ENCODE data around the gene GNB1.
"Not testable (repeated sequence)": the region's sequence is repeated elsewhere in the genome, so short reads cannot be mapped to it uniquely, and the experiment has no call there.

GNB1 gene

GRCh38 chr1:1889090-1889750 lies 1.7 kb downstream of the GNB1 start:
- peak in 1 of 3 experiments; percentile 53 for DNase-seq

- DNase-seq, result not testable (repeated sequence)
These were observed 7.0 kb downstream of the GNB1 start for GRCh38 chr1:1883890-1884289.

- DNase-seq, result no peak
These were observed 7.6 kb downstream of the GNB1 start for GRCh38 chr1:1883092-1883873.

- peak in 2 of 3 experiments; percentile 10 to 60 for DNase-seq
These were observed 9.2 kb downstream of the GNB1 start for GRCh38 chr1:1881727-1882126.

GRCh38 chr1:1880617-1881312 lies 10.1 kb downstream of the GNB1 start:
- DNase-seq, result no peak

GRCh38 chr1:1879942-1880341 lies 10.9 kb downstream of the GNB1 start:
- no peak for DNase-seq

- no peak for DNase-seq
These were observed 12.9 kb downstream of the GNB1 start for GRCh38 chr1:1877865-1878436.

- no peak for DNase-seq
These were observed 14.5 kb downstream of the GNB1 start for GRCh38 chr1:1876335-1876930.

- DNase-seq, result no peak
These were observed 15.0 kb downstream of the GNB1 start for GRCh38 chr1:1875932-1876331.

- DNase-seq, result no peak
These were observed 16.0 kb downstream of the GNB1 start for GRCh38 chr1:1874901-1875300.

GRCh38 chr1:1873186-1873585 lies 17.7 kb downstream of the GNB1 start:
- DNase-seq, result no peak

- DNase-seq, result no peak
These were observed 18.4 kb downstream of the GNB1 start for GRCh38 chr1:1872329-1872994.

- no peak for DNase-seq
These were observed 21.4 kb downstream of the GNB1 start for GRCh38 chr1:1869469-1869868.

GRCh38 chr1:1867164-1867563 lies 23.7 kb downstream of the GNB1 start:
- DNase-seq, result no peak

GRCh38 chr1:1862905-1863547 lies 27.9 kb downstream of the GNB1 start:
- DNase-seq, result no peak

- DNase-seq, result not testable (repeated sequence)
These were observed 29.1 kb downstream of the GNB1 start for GRCh38 chr1:1861761-1862310.

GRCh38 chr1:1861339-1861730 lies 29.6 kb downstream of the GNB1 start:
- DNase-seq, result no peak

GRCh38 chr1:1859970-1860697 lies 30.8 kb downstream of the GNB1 start:
- DNase-seq, result not testable (repeated sequence)

GRCh38 chr1:1858382-1859086 lies 32.4 kb downstream of the GNB1 start:
- peak in 2 of 3 experiments; percentile 17 to 63 for DNase-seq

GRCh38 chr1:1857096-1857703 lies 33.7 kb downstream of the GNB1 start:
- no peak for DNase-seq
